Left renal pelvis (tissue), 4 donors: Measurements from ENCODE around the gene SECTM1. TPM values are rescaled to one million over a fixed set of nuclear protein-coding genes. Genes with fewer than 3 reads are reported as not detected.

Experiments used
- DNase-seq, 4 donors: peaks; one replicate each; pipeline ENCODE4 v3.0.0-alpha.2; 2013; ENCODE audit warnings: low read depth in 4 of 4, low spot score in 3 of 4
- polyA plus RNA-seq, 4 donors: library from polyadenylated mRNA; unstranded; fragments of 120-200 nt; gene quantifications; one replicate each; pipeline ENCODE4 v1.2.1, GENCODE V29; 2013; ENCODE audit not compliant: insufficient read length in 4 of 4

The SECTM1 gene
- polyA plus RNA-seq, 4 donors = 1.3 to 13.6 (median 1.9) TPM

DNA sequence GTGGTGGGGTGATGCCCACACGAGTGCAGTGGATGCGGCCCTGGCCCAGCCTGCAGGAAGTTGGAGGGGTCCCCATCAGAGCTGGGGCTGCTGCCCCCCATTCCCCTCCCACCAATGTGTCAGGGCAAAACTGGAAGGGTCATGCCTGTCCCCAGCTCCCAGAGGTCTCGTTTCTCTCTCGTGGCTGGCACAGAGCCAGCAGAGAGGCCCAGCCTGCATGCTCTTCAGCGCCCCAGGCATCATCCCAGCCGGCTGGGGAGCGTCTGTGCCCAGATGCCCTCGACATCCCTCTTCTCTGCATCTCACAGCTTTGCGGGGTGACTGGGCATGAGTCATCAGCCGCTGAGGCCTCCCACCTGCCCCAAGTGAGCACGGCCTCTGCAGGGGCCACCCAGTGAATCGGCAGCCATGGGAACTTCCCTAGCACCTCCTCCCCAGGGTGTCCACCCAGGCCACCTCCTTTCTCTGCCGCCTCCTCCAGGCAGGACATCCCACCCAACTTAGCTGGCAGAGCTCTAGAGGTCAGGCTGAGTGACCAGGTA, 50.3 kb downstream of the SECTM1 start:
- no peak for DNase-seq

DNA sequence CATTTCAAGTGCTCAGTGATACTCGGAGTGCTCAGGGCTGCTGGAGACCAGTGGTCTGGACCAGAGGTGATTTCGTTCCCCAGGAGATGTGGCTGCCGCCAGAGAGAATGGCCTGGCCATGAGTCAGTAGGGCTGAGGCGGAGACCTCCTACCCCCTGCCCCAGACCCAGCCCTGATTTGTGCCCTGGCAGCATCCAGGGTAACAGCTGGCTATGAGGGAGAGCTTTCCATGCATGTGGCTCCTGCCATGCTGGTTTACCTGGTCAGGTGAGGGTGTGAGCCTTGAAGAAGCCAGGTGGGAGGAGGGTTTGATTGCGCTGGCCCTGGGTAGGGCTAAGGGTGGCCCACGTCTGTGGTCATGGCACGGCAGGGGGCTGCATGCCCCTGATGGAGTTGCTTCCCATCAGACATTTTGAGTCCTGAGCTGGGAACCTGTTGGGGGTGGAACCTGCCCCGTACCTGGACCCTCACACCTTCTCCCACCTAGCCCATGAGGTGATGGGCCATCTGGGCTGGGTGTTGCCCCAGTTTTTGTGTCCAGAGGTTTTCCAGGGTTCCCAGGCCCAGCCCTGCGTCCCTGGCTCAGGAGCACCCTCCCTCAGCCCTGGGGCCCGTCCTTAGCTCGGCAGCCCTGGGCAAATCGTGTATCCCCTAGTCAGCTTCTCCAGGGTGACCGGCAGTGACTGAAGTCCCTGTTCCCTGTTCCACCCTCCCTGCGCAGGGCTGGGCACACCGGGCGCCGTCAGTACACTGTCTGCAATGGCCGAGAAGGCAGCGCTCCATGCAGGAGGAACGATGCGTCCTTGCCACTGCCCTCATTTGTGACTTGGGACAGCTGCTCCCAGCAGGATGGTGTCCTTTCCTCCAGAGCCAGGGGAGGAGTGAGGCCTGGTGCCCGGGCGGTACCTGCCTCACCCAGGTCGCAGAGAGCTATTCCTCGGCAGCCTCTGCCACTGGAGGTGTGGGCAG, 51.0 kb downstream of the SECTM1 start:
- DNase-seq = no peak

DNA sequence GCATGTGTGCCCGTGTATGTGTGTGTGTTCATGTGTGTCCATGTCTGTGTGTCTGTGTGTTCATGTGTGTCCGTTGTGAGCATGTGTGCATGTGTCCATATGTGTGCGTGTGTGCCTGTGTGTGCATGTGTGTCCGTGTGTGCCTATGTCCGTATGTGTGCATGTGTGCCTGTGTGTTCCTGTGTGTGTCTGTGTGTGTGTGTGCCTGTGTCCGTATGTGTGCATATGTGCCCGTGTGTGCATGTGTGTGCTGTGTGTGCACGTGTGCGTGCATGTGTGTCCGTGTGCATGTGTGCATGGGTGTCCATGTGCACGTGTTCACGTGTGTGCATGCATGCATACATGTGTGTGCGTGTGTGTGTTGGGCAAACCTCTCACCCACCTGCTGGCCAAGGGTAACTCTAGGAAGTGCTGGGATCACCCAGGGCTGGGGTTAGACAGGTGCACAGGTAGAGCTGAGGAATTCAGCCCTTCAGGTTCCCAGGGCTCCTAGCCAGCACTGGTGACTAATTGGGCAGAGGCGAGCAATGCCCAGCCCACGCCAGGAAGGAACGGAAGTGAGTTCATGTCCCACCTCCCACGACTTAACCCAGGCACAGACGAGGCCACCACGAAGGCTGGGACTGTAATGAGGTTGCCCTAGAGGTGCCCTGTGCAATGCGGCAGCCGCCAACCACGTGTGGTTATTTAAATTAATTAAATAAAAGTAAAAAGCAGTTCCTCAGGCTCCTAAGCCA, 51.9 kb downstream of the SECTM1 start:
- DNase-seq = no peak

DNA sequence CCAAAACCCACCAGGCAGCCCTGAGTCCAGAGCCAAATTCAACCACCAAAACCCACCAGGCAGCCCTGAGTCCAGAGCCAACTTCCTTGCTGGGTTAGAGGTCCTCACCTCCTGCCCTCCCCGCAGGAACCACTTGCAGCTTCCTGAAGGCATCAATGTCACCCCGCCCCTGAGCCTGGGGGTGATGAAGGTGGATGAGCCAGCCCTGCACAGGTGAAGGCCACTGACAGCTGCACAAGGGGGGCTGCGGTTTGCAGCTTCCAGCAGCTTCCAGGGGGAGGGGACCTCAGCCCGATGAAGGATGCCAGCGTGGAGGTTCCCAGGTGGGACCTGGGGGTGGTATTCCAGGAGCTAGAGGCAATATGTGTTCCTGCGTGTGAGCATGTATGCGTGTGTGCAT, 52.5 kb downstream of the SECTM1 start:
- no peak for DNase-seq

DNA sequence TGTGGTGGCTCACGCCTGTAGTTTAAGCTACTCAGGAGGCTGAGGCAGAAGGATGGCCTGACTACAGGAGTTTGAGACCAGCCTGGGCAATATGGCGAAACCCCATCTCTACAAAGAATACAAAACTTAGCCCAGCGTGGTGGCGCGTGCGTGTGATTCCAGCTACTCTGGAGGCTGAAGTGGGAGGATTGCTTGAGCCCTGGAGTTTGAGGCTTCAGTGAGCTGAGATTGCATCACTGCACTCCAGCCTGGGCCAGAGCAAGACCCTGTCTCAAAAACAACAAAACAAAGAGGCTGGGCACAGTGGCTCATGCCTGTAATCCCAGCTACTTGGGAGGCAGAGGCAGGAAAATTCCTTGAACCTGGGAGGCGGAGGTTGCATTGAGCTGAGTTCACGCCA, 53.0 kb downstream of the SECTM1 start:
- no peak for DNase-seq

DNA sequence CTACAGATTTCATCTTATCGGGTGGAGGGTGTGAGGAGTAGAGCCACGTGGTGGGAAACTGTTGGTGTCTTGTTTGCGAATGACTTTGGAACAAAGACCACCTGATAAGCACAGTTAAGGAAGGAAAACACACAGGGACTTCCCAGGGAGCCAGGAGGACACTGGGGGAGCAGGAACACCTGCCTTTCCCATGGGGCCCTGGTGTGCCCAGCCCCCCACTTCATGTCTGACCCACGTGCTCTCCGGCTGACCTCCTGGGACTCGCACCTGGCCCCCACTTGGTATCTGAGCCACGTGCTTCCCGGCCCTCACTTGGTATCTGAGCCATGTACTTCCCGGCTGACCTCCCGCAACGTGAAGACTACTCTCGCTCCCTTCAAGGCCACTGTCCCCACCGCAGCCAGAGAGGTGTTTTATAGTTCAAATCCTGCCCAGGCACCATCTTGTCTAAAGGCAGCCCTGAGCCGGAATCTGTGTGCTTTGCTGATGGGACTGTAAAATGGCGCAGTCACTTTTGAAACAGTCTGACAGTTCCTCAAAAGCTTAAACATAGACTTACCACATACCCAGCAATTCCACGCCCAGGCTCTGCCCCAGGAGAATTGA, 54.7 kb downstream of the SECTM1 start:
- no peak for DNase-seq

DNA sequence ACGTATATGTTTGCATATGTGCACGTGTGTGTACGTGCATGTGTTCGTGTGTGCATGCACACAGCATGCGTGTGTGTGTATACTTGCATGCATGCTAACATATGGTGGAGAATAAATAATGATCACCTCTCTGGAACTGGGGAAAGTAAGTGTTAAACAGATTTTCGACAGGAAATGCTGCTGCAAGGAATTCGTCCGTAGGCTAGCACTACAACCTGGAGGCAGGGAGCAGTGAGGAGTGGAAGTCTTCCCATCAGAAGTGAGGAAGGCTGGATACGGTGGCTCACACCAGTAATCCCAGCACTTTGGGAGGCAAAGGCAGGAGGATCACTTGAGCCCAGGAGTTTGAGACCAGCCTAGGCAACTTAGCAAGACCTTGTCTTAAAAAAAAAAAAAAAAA, 55.3 kb downstream of the SECTM1 start:
- DNase-seq = no peak

DNA sequence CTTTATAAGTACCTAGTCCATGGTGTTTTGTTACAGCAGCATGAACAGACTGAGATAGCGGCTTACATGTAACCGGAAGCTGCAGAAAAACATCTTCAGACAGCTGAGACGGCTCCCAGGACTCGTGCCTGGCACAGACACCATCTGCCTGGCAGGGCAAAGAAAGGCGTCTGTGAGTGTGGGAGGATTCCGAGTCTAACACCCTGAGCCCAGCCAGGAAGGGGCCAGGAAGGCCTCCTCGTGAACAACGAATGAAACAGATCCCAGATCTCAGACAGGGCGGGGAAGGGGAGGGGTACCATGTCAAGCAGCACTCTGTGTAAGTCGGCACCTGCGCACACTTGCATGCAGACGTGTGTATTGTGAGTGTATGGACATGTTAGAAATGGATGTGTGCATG, 55.7 kb downstream of the SECTM1 start:
- DNase-seq = no peak

DNA sequence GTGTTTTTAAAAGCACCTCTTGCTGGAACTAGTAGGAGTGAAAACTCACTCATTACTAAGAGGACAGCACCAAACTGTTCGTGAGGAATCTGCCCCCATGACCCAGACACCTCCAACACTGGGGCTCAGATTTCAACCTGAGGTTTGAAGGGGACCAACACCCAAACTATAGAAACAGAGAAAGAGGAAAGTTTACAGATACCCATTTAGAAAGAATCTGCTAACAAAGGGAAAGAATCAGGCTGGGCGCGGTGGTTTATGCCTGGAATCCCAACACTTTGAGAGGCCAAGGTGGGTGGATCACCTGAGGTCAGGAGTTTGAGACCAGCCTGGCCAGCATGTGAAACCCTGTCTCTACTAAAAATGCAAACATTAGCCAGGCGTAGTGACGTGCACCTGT, 56.6 kb downstream of the SECTM1 start:
- DNase-seq = no peak

DNA sequence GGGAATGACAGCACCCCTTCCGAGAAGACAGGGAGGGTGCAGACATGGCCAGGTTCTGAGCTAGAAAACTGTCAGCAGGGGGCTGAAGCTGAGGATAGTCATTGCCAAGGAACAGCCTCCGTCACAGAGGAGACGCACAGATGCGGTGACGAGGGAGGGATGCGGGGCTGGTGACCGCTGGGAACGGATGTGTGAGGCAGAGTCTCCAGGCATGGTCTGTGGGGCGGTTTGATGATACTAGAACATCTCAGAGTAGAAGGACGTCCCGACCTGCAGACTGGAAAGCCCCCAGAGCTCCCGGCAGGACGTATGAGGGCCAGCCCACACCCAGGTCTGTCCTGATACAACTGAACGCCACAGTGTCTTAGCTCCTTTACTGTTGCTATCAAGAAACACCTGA, 58.2 kb downstream of the SECTM1 start:
- no peak for DNase-seq

DNA sequence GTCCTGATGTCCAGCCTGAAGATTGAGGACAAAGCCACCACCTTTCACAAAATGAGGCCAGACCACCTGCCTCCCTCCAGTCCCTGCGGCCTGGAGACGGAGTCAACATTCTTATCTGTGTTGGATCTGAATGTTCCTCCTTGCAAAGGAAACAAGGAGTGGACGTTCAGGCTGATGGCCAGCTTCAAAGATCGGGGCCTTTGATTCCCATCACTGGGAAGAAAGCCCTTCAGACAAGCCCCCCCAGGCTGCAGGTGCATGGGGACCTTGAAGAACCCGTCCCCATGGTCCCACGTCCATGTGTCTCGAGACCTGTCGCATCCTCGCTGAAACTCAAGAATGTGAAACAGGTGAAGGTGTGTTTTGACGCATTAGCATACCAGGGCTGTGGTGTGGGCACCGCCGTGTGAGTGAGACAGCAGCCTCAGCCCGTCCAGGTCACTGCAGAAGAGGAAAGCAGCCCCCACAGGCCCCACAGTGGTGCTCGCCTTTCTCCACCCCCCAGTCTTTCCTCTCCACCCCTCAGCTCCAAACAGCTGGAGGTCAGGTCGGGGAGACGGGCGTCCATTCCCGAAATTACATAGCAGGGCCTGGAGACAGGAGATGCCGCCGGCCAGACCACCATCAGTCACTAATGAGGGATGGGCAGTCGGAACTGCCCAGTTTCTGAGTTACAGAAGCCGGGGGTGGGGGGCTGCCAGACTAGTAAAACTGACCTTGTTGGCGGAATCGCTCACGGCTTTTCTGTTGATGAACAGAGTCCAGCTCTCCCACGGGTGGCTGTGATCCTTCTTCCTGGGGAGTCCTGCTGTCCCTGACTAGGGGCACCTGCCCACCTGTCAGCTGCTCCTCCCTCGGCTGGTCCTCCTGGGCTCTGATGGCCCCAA, 59.2 kb downstream of the SECTM1 start:
- DNase-seq = no peak

DNA sequence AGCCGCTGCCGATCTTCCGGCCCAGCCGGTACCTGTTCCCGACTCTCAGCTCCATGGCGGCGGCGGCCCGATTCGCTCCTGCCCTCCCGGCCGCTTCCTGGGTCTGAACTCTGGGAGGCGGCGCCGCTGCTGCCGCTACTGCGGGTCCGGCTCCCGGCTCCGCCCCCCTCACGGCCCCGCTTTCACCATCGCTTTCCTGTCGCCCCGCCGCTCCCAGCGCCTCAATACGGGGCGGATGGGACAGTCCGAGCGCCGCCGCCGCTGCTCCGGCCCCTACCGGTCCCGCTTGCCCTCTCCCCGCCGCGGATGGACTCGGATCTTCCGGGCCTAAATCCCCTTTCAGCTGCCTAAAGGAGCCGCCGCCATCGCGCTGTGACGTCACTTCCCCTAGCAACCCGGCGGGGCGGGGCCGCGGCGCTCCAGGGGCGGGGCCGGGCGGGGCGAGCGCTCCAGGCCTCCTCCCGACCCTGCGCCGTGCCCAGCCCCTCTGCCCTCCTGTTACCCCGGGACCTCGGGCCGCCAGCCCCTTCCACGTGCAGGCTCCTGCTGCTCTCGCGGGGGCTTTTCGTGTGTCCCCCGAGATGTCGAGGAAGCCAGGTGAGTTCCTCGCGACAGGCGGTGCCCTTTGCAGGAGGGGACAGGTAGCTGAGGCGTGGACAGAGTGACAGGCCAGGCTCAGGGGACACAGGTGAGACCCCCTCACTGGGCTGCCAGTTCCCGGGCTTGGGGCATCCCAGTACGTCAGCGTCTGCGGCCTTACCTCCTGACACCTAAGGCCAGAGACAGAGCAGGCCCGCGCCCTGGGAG, 60.0 kb downstream of the SECTM1 start, which contains the start of gene CSNK1D:
Gene CSNK1D, minus strand, starts transcription at position 374 of the 807 bp plus-strand sequence. Its CDS starts 319 bp downstream, at position 55.
- peak; percentile 73 to 86 (median 82) for DNase-seq

DNA sequence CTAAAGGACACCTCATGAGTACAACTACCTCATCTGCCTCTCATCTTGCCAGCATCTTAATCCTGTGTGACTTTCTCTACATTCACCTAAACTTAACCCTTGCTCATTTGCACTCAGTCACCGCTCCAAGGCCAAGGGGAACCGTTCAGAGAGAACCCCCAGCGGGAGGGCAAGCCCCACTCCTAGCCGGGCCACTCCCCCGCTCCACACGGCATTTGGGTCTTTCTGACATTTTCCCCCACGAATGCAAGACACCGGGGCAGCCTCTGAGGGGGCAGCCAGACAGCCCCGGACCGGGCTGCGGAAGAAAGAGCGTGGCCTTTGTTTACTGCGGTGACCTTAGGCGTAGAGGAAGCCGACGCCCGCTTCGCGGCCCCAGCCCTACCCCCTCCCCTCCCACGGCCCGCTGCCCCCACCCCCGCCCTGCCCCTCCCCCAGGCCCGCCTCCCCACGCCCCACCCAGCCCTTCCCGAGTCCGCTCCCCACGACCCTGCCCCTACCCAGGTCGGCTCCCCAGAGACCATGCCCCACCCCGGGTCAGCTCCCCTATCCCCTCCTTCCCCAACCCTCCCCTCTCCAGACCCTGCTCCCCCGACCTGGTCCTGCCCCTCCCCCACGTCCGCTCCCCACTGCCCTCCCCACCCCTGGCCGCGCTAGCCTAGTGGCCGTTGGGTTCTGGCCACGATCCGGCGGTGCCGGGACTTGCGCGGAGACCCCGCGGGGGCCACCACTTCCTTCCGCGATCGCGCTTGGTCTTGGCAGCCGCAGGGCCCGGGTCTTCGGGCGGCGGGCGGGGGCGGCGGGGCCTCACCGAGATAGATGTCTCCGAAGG, 60.9 kb downstream of the SECTM1 start:
- no peak for DNase-seq

DNA sequence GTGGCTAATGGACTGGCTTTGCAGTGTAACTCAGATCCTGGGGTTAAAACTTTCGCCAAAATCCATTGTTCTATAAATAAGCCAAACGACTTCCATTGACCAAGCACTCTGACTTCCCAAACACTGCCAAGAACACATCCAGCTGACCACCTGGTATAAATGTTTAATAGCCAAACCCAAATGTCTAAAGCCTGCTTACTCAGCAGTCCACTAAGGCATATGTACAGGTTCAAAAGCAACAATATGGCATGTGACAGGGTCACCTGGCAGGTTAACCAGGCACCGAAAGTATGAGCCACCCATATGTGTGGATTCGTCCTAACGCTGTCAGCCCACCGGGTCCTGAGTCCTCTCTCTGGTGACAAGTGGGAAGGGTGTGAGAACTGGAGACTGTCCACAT, 62.2 kb downstream of the SECTM1 start:
- DNase-seq = no peak
